HG03439 (cell line): ENCODE results near the gene CNPY4.
"Not testable (repeated sequence)": the region's sequence is repeated elsewhere in the genome, so short reads cannot be mapped to it uniquely, and the experiment has no call there.

ENCODE experiments used
- ATAC-seq: cut with Tn5 transposase; IDR thresholded peaks from one replicate; pipeline ENCODE4 v1.9.1; 2021; ENCODE audit warnings: mild to moderate bottlenecking, moderate library complexity; ENCODE audit not compliant: unreplicated experiment

CNPY4 gene

DNA sequence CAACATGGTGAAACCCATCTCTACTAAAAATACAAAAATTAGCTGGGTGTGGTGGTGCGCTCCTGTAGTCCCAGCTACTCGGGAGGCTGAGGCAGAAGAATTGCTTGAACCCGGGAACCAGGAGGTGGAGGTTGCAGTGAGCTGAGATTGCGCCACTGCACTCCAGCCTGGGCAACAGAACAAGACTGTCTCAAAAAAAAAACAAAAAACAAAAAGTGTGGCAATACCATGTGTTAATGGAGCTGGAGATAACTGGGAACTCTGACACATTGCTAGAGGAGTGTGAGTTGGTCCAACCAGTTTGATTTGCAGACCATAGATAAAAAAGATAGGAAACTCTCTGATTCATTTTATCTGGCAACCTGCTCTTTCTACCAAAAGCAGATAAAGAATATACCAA is 26.9 kb downstream of the CNPY4 start:
- not testable (repeated sequence) for ATAC-seq

DNA sequence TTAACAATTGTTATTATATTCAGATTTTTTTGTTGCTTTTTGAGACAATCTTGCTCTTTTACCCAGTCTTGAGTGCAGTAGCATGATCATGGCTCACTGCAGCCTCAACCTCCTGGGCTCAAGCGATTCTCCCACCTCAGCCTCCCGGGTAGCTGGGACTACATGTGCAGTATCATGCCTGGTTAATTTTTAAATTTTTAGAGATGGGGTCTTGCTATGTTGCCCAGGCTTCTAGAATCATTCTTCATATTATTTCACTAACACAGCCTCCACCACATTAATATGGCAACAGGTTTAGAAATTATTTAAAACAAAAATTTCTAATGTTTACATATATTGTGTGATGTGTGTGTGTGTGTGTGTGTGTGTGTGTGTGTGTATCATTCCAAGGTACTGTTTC is 27.8 kb downstream of the CNPY4 start:
- ATAC-seq = no peak

DNA sequence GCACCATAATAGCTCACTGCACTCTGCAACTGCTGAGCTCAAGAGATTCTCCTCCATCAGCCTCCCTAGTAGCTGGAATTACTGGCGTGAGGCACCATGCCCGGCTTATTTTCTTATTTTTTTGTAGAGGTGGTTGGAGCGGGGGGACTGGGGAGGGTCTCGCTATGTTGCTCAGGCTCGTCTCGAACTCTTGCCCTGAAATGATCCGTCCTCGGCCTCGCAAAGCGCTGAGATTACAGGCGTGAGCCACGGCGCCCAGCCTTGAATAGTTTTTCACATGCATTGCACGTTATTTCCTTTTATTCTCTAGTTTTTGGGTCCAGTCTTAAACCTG is 28.8 kb downstream of the CNPY4 start:
- no peak for ATAC-seq

DNA sequence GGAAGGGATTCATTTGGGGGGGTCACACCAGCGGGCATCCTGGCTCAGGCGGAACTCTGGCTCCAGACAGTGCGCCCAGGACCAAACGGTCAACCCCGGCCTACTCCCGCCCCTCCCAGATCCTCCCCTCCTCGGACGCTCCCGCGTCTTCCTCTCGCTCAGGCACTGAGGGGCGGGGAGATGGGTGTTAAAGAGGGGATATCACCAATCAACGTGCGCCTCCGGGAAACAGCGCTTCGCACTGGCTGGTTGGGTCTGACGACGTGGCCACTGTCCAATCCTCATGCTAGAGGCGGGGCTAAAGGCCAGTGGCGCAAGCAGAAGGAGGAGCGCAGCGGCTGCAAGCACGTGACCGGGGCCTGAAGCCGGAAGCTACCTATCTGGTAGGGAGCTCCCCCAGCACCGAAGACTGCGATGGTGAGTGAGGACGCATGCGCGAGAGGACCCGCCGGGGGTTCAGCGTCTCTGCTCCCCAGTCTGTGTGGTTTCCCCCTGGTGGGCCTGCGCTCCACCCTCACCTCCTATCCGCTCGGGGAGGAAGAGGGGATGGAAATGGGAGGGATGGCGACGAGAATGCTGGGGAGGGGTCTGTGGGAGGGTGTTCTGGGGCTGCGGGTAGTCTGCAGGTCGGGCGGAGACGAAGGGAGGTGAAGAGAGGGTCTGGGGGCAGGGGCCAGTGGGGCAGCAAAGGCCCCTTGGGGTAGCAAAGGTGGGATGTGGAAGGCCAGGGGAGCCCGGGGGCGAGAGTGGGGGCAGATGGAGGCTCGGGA is 29.3 kb downstream of the CNPY4 start, which contains the start of gene LAMTOR4:
LAMTOR4 (plus strand) TSS at position 360 of the 770 bp plus-strand sequence; CDS start at position 415, 55 bp downstream.
- ATAC-seq = peak; percentile 99

DNA sequence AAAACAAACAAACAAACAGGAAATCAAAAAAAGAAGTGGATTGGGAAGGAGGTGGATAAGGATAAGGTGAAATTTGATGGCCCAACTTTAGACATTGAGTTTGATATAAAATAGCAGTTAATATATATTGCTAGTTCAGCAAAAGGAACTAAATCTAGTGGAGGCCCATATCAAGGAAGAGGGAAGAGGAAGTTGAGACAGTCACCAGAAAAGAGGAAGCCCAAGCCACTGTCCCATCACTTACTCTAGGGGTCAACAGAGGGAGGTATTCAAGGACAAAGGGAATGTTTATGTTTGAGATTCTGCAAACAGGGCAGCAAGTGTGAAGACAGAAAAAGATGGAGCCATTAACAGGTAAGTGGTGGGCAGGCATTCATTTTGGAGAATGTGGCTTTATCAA is 33.0 kb downstream of the CNPY4 start:
- ATAC-seq = no peak

DNA sequence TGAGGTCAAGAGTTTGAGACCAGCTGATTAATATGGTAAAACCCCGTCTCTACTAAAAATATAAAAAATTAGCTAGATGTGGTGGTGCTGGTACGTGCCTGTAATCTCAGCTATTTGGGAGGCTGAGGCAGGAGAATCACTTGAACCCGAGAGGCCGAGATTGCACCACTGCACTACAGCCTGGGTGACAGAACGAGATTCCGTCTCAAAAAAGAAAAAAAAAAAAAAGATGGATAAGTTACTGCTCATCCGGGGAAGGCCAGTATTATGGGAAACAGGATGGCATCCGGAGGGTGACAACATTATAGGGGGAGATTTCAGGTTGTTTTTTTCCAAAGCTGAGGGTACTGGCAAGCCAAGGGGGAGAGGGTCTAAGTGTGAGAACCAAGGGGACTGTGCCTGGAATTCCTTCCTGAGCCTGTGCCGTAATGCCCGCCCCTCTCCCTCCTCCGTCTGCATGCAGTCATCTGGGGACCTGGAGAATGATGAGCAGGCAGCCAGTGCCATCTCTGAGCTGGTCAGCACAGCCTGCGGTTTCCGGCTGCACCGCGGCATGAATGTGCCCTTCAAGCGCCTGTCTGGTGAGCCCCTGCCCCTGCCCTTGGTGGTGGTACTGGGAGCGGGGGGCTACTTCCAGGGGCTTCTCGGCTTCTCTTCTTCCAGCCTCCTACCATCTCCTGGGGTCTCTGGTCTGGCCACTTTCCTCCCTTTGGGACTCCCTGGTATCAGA is 33.7 kb downstream of the CNPY4 start:
- ATAC-seq = no peak

DNA sequence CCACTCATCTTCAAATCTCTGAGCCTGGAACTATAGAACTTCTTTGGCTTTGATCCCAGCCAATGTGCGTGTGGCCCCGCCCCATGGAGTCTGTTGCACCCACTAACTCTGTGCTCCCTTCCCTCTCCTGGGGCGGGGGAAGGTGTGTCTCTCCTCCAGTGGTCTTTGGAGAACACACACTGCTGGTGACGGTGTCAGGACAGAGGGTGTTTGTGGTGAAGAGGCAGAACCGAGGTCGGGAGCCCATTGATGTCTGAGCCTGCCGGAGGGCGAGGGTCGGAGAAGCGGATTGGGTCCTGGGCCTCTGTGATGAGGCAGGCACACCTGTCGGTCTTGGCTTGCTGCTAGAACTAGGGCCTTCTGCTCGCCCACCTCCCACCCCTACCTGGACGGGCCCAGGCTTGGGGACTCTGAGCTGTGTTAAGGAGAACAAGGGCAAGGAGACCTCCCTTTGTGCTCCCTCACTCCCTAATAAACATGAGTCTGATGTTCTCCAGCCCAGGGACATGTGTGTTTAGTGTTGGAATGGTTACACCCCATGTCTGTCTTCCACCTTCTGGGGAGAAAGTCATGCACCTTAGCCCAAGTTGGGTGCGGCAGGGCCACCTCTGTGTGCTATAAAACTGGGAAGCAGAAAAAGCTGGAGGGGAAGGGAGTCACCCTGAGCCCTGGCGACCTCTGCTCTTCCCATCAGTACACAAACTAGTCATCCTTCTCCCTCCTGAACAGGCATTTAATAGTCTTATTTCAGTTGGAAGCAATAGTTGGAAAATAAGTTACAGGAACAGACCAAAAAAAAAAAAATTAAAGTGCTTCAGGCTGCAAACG is 34.5 kb downstream of the CNPY4 start:
- no peak for ATAC-seq

DNA sequence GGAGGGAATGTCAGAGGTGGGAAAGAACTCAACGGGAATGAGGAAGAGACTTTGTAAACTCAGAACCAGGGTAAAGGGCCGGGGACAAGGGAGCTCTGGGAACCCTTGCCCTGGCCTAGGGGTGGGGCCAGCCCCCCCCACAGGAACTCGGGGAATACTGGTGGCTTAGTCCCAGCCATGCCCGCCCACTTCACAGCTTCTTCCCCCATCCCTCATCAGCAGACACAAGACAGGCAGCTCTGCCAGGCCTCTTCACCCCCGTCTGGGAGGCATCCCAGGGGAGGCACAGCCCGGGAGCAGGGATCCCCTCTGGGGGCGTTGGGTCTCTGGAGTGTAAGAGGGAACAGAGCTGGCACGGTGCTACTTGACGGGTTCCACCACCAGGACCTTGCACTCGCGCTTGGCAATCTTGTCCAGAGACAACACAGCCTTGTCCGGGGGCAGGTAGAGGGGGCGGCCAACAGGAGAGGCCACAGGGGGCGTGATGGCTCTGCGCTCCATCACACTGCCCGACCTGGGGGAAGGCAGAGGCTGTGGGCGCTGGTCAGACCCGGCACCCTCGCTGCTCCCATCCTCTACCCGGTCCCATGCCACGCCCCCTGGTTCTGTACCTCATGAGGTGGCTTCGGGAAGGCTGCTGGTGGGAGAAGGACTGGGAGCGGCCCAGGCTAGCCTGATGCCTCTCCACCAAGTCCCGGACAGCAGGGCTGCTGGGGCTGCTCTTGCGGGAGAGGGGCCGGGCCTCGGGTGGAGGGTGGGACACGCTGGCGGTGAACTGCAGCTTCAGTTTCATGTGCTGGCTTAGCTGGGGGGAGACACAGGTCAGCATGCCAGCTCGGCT is 35.4 kb downstream of the CNPY4 start:
- ATAC-seq = no peak

DNA sequence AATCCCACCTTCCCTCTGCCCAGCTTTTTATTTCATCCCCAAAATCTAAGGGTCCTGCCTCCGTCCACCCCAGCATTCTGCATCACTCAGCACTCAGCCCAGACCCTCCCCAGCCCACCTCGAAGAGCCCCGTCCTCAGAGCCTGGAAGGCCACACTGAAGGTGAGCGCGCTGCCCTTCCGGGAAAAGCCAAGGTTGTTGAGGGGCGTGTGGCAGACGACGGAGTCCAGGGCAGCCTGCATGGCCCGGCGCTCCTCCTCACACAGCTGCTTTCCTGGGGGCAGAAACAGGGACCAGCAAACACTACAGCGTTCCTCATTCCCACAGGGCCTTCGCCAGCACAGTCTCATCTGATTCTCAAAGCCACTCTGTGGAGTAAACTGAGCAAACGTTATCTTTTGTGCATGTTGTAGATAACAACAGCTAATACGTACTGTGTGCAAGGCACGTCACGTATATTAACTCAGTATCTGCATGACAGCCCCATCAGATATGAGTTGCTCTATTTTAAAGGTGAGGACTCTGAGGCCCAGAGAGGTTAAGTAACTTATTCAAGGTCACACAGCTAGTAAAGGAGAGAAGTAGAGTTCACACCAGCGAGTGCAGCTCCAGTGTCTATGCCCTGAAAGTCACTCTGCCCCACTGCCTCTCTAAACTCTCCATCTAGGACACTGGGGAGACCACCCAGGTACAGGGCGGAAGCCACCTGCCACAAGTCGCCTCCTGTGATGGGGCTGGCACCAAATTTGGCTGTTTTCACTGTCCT is 36.3 kb downstream of the CNPY4 start:
- no peak for ATAC-seq

DNA sequence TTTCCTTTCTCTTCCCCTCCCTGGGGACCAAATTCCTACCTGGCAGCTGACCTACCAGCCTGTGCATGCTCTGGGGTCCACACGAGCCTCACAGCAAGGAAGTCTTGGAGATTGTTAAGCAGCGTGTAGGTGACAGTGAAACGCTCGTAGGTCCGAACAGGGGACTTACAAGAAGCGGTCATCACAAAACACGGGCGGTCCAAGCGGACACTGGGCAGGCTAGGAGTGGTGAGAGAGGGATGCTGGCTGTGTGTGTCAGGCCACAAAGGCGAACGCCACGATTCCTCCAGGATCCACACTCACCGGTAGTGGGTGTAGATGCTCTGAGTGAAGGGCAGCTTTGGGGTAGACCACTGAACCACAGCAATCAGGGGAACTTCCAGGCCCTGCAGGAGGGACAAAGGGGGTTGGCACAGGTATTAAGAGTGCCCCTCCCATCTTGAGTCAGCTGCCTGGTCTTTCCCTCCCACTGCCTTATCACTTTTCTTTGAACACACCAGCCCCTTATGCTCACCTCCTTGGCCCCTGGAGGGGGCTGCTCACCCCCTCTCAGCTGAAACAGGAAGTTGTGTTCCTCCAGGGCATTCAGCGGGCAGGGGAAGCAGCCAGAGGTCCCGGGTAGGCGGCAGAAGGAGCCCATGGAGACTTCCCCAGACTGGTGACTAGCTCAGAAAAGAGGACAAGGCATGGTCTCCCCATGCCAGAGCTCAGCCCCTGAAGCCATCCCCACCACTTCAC is 37.1 kb downstream of the CNPY4 start:
- ATAC-seq = no peak

DNA sequence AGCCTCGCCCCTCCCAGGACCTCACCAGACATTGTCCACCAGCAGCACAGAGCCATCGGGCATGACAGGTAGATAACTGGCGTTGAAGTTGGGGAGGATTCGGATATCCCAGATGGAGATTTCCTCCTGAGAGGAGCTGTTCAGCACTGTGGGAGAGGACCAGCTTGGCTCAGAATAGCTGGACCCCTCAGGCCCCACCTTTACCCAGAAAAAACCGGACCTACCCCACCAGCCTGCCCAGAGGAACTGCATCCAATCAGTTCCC is 37.6 kb downstream of the CNPY4 start:
- no peak for ATAC-seq

DNA sequence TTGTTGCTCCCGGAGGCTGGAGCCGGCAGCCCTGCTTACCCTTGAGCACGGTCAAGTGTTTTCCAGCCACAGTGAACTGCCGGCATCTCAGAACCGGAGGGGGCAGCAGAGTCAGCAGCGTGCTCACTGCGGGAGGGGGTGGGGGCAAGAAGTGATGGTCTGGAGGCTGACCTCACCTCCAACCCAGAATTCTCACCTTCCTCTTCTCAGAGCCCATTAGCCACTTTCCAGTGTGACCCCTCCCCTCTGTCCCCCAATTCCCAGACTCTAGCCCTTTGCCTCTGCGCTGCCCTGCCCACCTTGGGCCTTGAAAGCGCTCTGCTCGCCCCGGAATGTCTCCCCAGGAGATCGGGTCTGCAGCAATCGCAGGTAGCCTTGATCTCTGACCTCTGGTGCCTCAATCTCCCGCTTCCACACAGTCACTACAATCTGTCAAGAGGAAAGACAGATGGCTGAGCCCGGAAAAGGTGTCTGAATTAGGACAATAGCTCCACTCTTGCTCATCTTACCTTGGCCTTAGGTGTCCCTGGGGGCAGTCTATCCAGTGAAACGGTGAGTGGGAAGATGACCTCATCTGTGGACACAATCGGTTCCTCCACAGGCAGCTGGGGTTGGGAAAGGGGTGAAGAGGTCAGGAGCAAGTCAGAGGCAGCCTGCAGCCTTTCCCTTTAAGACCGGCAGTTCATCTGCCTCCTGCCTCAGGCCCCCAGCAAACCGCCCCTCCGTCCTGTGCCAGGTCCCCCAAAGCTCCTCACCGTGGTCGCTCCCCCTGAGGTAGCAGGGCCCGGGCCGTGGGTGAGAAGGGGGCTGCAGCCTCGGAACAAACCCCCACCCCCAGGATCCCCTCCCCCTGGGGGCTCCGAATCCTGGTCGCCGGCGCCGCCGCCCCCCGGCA is 38.1 kb downstream of the CNPY4 start:
- ATAC-seq = no peak

DNA sequence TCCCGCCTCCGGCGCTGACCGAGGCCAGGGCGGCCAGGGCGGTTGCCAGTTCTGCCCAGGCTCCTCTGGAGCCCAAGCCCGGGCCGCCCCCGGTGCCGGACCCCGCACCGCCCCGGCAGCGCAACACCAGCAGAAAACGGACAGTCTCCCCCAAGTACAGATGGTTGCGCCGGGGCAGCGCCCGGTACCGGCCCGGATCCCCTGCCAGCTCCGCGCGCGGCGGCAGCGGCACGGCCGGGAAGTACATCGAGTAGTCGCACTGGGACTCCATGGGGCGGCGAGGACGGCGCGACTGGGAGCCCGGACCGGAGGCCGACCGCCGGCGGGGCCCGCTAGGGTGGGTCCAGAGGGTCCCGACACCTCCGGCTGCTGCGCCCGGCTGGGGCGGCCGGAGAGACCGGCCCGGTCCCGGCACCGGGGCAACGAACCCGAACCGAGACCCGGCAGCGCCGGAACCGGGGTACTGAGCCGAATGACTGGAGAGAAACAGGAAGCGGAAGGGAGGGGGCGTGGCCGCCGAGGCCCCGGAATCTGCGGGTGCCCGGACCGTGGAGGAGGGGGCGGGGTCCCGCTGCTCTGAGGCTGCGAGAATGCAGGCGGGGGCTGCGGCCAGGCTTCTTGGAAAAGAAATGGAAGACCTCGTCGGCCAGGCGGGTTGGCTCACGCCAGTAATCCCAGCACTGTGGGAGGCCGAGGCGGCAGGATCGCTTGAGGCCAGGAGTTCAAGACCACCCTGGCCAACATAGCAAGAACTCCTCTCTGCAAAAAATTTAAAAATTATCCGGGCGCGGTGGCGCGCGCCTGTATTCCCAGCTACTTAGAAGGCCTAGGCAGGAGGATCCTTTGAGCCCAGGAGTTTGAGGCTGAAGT is 39.0 kb downstream of the CNPY4 start, which contains the start of gene TRAPPC14:
TRAPPC14 (minus strand) TSS at position 495 of the 870 bp plus-strand sequence; CDS start at position 271, 224 bp downstream.
- ATAC-seq = peak; percentile 72

DNA sequence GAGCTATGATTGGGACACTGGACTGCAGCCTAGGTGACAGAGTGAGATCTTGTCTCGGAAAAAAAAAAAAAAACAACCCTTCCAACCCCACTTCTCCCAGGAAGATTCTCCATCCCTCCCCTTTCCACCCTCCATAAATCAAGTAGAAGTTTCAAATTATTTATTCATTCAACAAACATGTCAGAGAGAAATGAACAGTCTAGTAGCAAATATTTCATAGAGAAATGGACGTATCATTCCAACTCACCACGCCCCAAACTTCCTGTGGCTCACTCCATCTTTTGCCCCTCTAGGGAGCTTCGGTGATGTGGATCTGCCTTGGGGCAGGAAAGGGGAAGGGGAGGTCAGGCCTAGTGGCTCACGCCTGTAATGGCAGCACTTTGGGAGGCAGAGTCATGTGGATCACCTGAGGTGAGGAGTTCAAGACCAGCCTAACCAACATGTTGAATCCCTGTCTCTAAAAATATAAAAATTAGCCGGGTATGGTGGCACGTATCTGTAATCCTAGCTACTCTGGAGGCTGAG is 39.7 kb downstream of the CNPY4 start:
- ATAC-seq = no peak

DNA sequence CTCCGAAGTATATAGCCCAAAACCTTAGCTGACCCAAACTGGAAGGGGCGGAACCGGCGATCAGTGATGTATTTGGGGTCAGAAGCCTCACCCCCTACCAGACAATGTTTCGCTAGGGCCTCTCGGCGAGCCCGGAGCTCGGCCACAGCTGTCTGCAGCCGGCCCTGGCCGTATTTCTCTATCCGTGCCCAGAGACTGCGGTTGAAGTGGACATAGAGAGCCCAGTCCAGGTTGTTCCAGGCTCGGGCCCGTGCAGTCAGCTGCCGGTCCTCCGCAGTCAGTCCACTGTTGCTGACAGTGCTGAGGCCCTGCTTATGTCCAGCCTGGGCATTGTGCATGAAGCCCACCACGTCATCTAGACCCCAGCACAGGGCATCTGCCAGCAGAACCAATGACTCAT is 40.6 kb downstream of the CNPY4 start:
- no peak for ATAC-seq

DNA sequence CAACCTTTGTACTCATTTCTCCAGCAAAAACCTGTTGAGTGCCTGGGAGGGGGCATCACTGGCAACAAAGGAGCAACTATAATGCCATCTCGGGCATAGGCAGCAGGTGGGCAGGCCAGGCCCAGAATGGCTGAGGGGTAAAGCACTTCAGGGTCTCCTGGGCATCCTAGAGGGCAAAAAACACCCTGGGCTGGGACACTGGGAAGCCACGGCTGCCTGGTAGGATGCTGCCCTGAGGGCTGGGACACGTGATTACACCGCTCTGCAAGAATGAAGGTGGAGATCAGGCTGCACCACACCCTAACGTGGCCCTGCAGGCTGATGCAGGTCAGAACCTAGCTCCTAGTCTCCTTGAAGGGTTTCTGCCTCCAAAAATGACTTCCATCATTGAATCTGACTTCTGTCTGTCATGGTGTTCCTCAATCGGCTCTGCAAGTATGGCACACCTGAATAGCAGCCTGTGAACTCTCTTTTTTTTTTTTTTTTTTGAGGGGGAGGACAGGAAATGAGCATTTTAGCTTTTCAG is 43.6 kb downstream of the CNPY4 start:
- ATAC-seq = no peak

DNA sequence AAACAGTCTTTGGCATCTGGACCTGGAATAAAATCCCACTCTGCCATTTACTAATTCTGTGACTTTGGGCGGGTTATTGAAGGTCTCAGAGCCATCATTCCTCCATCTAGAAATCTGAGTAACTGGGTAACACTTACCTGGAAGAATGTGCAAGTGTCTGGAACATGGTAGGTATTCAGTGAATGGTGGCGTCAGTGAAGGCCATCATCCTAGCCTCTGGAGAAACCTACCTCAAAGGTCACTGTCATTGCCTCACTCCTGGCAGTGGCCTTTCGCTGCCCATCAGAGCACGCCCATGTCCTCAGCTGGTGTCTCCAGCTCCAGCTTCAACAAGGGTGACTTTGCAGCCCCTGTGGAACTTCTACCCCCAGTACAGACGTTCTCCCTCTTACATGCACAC is 44.4 kb downstream of the CNPY4 start:
- no peak for ATAC-seq
